C4-2B (cell line): ENCODE measurements around the gene STX5.

ENCODE experiments used
- ZFX ChIP-seq: fragments of 450-650 bp; IDR thresholded peaks from 2 replicates; pipeline ENCODE4 v1.6.1; 2017
- TF ChIP-seq, protein P1 (sequence below): fragments of 450-650 bp; conservative IDR thresholded peaks from 2 replicates; pipeline ENCODE4 v1.5.1; 2017; ENCODE audit warnings: mild to moderate bottlenecking

DNA sequence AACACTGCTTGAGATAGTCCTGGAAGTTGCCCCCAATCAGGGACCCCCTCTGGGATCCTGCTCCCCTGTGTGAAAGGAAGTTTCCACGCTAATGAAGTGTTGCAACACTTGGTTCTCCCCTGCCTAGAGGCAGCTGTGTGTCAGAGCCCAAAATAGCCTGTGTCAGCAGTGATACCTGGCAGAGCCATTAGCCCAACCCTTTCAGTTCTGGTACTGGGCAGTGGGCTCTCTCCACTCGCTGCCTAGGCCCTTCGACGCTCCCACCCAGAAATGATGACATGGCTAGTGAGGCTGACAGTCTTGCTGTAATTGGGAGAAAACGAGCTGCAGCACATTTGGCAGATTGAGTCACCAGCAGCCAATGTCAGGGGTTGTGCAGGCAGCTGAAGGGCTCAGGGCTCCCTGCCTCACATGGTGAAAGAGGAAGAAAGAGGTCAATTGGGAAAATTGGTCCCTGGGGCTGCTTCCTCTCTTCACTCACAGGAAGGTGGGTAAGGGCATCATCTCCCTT lies 25.2 kb downstream of the STX5 start:
- TF ChIP-seq, protein P1, sequence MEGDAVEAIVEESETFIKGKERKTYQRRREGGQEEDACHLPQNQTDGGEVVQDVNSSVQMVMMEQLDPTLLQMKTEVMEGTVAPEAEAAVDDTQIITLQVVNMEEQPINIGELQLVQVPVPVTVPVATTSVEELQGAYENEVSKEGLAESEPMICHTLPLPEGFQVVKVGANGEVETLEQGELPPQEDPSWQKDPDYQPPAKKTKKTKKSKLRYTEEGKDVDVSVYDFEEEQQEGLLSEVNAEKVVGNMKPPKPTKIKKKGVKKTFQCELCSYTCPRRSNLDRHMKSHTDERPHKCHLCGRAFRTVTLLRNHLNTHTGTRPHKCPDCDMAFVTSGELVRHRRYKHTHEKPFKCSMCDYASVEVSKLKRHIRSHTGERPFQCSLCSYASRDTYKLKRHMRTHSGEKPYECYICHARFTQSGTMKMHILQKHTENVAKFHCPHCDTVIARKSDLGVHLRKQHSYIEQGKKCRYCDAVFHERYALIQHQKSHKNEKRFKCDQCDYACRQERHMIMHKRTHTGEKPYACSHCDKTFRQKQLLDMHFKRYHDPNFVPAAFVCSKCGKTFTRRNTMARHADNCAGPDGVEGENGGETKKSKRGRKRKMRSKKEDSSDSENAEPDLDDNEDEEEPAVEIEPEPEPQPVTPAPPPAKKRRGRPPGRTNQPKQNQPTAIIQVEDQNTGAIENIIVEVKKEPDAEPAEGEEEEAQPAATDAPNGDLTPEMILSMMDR: no peak
- no peak for TF ChIP-seq ZFX
